HG02678 (cell line): ENCODE data around the gene SPATA1.

Experiments used
- ATAC-seq: cut with Tn5 transposase; IDR thresholded peaks from one replicate; pipeline ENCODE4 v1.9.1; 2021; ENCODE audit warnings: mild to moderate bottlenecking, moderate library complexity; ENCODE audit not compliant: unreplicated experiment

SPATA1 gene

DNA sequence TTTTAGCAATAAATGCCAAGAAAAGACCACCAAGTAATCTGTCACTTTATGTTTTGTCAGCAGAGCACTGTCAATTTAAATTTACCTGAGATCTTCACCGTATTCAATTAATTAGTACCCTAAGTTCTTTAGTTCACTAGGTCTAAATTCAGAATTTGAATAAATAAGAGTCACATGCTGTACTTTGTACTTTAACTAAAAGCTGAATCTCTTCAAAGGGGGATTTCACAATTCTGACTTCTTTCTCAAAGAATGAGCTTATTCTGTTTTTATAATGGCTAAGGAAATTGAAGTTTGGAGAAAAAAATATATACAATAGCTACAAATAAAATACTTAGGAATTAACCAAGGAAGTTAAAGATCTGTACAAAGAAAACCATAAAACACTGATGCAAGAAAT, 2.3 kb downstream of the SPATA1 start:
- no peak for ATAC-seq

DNA sequence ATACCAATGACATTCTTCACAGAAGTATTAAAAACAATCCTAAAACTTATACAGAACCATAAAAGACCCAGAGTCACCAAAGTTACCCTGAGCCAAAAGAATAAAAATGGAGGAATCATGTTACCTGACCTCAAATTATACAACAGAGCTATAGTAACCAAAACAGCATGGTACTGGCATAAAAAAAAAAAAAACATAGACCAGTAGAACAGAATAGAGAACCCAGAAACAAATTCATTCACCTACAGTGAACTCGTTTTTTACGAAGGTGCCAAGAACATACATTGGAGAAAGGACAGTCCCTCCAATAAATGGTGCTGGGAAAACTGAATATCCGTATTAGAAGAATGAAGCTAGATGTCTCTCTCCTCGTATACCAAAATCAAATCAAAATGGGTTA, 2.8 kb downstream of the SPATA1 start:
- no peak for ATAC-seq

DNA sequence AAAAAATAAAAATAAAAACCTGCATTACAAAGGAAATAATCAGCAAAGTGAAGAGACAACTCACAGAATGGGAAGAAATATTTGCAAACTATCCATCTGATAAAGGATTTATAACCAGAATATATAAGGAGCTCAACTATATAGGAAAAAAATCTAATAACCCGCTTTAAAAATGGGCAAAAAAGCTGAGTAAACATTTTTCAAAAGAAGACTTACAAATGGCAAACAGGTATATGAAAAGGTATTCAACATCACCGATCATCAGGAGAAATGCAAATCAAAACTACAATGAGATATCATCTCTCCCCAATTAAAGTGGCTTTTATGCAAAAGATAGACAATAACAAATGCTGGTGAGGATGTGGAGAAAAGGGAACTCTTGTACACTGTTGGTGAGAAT, 4.0 kb downstream of the SPATA1 start:
- ATAC-seq = no peak

DNA sequence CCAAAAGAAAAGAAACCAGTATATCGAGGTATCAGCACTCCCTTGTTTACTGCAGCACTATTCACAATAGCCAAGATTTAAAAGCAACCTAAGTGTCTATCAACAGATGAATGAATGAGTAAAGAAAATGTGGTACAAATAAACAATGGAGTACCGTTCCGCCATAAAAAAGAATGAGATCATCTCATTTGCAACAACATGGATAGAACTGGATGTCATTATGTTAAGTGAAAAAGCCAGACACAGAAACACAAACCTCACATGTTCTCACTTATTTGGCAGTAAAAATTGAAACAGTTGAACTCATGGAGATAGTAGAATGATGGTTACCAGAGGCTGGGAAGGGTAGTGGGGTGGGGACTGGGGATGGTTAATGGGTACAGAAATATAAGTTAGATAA, 4.5 kb downstream of the SPATA1 start:
- ATAC-seq = no peak

DNA sequence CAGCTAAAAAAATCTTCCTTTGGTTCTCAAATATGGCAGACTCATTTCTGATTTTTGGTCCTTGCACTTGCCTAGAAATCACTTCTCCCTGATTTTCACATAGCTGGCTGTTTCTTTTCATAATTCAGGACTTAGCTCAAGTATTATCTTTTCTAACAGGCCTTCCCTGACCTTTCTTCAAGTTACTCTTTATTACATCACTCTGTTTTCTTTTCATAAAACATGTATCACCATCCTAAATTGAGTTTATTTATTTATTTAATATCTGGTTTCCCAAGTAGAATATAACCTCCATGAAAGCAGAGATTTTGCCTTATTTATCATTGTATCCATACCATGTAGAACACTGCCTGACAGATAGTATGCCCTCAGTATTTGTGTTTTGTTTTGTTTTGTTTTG, 18.4 kb downstream of the SPATA1 start:
- ATAC-seq = no peak

DNA sequence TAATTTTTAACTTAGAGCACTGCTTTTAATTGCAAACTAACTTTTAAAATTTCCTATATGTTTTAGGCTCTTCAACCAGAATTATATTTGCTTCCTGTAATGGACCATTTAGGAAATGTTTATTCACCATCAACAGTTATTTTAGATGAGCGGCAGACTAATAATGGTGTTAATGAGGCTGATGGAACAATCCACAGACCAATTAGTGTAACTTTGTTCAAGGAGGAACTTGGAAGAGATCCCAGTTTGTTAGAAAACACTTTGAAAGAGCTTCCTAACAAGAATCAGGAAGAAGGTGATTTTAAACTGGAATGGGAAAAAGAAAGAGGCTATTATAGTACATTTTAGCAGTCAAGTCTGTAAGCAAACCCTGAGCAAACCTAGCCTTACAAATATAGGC, 19.6 kb downstream of the SPATA1 start:
- ATAC-seq = no peak

DNA sequence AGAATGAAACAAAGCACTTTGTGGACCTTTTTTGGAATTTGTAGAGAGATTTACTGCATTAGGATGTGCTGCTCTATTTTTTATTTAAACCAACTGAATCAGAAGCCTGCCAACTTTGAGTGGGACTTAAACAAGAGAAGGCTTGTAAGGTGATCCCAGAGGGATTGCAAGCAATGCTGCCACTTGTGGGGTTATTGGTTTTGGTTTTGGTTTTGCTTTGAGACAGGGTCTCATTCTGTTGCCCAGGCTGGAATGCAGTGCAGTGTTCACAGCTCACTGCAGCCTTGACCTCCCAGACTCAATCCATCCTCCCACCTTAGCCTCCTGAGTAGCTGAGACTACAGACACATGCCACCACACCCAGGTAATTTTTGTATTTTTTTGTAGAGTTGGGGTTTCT, 32.4 kb downstream of the SPATA1 start:
- ATAC-seq = peak; percentile 60

DNA sequence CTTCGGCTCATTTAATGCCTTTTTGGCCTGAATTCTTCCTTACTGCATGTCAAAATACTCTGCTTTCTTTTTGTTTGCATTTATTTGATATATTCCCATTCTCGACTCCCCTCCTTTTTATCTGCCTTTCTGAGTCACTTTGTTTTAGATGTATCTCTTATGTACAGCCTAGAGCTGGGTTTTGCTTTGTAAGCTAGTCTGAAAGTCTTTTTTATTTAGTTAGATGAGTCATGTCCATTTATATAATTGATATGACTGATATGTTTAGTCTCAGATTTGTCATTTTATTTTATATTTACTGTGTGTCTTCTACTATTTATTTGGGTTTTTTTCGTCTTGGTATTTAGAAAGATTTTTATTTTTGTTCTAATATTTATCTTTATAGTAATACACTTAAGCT, 33.8 kb downstream of the SPATA1 start:
- ATAC-seq = no peak

DNA sequence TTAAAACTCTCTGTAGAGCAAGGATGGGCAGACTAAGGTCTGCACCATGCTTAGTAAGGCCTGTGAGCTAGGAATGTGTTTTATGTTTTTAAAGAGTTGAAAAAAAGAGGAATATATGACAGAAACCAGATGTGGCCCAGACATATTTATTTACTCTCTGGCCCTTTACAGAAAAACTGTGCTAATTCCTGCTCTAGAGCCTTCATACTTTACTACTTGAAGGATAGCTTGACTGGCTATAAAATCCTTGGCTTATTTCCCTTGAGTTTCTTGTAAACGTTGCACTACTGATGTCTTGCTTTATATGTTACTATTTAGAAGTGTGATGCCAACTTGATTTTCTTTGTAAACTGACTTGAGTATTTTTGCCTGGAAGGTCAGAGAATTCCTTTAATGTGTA, 34.6 kb downstream of the SPATA1 start:
- no peak for ATAC-seq

DNA sequence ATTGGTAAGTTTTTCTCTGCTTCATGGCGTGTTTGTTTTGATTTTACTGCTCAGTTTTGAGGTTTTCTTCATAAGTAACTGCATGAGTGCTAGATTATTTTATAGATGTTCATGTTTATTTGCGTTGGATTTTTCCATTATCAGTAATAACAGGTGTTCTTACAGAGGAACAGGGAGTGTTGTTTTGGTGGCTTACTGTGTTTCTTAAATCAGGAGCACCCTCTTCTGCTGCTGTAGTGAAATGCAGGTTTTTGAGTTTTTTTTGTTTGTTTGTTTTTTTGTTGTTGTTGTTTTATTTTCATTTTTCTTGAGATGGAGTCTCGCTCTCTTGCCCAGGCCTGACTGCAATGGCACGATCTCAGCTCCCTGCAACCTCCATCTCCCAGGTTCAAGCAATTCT, 35.5 kb downstream of the SPATA1 start:
- no peak for ATAC-seq

DNA sequence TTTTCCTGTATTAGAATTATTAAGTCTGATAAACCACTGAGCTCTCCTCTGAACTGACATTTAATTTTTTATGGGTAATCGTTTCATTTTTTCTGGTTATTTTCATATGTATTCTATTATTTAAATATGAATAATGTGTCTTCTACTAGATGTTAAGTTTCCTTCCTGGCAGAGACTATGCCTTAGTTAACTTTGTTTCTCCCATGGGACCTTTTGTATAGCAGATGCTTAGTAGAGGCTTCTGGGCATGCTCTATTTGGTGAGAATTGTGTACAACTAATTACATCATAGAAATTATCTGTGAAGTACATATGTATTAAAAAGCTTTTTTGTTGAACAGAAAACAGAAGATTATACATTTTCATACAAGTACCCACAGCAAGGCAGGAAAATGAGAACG, 44.6 kb downstream of the SPATA1 start:
- no peak for ATAC-seq

DNA sequence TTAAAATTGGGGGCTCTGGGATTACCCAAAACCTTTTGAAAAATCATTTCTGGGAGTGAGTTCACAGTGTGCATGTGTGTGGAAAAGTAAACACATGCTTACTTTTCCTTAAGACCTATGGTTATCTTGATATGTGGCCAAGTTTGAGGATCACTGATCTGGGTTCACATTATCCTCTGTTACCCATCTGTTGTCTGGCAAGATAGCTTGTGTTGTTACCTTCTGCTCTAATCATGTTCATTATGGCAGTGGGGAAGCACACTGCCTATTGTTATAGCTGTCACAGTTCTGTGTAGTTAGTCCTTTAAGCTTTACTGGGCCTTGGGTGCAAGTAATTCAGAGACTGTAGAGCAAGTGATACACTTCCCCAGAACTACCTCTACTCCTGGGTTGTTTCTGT, 63.0 kb downstream of the SPATA1 start:
- no peak for ATAC-seq

DNA sequence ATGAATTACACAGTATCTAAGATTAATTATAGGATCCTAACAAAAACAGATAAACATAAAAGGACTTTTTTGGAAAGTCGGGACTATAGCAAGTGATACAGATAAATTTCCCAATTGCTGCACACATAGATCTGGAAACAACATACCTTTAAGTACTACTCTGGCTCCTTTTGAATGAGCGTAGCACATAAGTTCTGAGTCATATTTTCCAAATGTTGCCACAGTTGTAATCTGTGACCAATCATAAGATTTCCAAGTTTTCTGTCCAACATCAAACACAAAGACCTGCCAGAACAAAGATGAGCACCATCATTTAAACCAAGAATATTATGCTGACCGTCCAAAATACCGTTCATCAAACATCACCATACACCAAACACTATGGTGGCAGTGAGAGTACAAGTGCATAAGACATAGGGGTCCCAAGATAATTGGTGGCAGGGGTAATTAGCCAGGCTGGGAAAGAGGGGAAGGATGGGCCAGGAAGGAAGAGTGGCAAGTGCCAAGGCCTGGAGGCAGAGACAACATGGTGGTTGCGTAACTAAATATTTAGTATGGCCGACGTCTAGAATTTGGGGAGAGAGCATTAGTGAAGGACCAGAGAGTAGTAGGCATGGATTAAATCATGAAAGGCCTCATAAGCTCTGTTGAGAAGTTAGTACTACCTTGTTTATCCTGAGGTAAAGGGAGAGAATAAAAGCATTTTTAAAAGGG, 64.4 kb downstream of the SPATA1 start:
- ATAC-seq = no peak

DNA sequence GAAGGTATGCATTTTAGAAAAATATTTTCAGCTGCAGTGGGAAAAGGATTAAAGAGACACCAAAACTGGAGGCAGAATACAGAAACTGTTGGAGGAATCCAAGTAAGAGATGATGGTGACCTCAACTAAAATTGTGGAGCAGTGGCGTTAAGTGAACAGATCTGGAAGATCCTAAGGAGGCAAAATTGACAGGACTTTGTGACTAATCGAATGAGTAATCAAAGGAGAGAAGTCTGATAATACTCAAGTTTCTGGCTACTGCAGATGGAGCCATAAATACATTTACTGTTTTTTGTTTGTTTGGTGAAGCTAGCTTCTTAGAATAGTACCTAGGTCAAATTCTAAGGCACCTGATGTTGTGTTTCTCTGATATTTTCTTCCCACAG, 65.0 kb downstream of the SPATA1 start:
- no peak for ATAC-seq

DNA sequence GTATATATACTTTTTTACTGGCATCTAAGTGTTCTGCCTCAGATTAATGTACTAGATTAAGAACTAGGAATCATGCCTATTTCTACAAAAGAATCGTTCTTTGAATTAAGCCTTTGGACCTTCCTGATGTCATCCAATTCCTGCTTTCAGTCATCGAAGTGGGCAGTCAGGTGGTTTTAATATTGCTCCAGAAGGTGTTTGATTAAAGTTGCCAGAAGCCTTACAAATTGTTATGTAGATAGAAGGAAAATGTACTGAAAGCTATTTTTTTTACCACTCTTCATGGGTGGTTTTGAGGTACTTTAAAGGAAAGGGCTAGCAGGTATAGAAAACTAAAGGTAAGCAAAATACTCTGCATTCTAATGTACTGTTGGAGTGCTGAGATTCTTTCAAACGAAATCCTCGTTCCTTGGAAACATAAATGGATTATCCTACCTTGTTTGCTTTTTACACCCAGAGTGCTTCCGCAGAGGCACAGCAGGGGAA, 67.3 kb downstream of the SPATA1 start:
- ATAC-seq = no peak

DNA sequence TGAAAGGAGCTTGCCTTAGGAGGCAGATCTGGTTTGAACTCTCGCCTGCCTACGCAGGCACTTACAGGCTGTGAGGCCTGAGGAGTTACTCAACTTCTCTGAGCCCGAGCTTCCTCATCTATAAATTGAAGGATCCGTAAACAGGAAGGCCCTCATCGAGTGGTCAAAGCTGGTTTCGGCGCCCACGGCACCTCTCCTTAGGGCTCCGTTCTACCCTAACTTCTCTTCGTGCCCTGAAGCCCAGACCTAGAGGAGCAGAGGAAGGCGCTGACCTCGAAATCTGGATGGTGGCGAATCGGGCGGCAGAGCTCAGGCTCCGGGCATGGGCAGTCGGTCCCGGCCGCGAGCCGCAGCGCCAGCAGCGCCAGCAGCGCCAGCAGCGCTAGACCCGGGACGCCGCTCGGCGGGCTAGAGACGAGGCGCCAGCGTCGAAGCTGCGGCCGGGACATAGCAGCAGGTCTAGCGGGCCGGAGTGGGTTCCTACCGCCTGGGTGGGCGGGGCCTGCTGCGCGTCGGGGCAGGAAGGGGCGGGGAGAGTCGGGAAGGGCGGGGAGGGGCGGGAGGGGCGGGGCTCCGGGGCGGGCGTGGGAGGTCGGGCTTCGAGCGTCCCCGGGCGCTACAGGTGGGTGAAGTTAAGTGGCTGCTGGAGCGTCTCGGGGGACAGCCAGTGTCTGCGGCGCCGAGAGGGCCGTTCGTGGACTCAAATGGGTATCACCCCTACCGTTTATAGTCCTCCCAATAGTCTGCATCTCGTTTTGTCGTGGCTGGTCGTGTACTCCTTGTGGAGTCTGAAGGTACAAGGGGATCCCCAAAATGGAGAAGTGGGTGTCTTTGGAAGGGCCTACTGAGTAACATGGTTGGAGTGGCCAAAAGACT, 68.0 kb downstream of the SPATA1 start, which contains the start of gene CTBS:
TSS of gene CTBS (minus strand) at position 474 of the 876 bp plus-strand sequence. CDS start at position 449, 25 bp downstream.
- ATAC-seq = peak; percentile 85

DNA sequence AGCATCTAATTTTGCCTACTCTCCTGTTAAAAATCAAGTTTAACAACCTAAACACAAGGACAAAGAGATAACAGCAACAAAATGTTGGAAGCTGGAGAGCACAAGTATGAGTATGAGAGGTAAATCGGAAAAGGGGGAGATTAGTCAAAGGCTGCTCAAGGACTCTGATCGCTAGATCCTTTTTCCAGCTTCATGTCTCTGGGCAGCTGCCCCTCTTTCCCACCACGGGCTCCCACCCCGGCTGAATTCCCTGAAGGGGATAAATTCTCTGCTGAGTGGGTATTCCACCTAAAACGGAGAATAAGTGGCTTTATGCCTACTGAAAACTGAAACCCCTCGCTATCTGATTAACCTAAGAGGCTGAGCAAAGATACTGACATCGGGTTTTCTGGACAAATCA, 68.8 kb downstream of the SPATA1 start:
- ATAC-seq = no peak

DNA sequence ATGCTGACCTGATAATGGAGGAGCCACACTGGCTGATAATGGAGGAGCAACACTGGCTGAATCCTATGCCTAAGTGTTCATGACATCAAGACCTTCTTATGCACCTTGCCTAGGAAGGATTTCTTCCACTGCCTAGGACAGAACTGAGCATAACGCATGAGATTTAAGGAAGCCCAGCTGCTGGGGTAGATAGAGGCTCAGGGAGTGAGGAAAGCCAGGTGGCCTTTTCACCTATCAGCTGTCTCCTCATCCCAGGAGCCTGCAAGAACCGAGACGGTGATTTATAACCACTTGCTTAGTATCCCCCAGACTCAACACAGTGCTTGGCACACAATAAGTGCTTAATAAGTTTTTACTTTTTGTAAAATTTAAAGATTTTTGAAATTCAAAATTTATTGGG, 75.5 kb downstream of the SPATA1 start:
- ATAC-seq = no peak

DNA sequence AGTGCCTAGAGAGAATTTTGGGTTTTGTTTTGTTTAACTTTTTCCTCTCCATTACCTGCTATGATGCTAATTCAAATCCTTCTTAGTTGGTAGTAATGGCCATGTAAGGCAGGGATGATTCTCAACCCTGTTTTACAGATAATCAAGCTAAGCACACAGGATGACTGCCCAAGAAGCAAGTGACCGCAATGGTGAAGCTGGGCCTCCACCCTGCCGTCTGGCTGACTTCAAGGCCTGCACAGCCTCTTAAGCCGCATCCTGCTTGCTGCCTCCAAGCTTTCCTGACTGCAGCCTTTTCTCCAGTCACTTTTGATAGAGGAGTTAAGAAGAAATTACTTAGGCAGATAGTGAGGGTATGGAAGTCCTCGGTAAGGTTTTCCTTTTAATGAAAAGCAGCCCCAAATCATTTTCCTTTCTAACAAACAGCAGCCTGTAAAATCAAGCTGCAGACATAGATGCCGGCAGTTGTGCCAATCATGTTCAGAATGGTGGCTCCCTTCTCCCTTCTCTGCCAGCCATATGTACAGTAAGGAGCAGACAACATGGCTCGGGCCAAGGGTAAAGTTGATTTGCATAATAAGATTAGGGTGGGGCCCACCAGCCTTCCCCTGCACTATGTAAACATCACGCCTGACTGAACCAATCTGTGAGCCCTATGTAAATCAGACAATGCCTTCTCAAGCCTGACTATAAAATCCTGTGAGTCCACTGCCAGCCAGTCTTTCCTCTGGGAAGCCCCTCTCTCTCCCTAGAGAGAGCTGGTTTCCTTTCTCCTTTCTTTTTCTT, 76.8 kb downstream of the SPATA1 start:
- ATAC-seq = no peak

DNA sequence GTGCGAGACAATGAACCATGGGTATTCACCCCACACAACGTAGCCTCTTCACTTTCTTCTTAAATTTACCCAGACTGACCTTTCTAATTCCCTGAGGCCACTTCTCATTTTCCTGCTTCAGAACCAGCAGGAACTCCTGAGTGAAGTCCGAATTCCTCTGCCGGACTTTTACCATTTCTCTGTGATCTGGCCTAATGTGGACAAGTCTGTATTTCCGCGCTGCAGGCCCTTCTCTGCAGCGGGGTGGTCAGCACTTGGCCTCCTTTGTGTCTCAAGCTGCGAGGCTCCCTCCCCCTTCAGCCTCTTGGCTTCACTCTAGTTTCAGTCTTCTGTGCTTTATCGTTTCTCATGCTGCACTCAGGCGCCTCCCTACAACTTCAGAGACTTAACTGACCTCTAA, 77.5 kb downstream of the SPATA1 start:
- no peak for ATAC-seq

DNA sequence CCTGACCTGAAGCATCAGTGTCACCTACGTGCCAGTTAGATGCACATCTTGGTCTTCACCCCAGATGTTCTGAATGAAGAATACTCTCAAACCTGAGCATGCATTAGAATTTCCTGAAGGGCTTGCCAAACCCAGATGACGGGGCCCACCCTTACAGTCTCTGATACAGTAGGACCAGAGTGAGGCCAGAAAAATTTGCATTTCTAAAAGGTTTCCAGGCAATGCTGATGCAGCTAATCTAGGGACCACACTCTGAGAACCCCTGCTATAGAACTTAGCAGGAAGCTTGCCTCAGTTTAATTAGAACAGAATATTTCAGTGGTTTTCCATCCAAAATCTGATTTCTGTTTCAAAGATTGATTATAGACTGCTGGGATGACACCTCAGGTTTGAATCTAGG, 77.9 kb downstream of the SPATA1 start:
- no peak for ATAC-seq
